ENCODE measurements around the gene LRP1. TPM values are rescaled to one million over a fixed set of nuclear protein-coding genes. Genes with fewer than 3 reads are reported as not detected.

Gene LRP1
- total and polyA plus RNA-seq, 4 donors, result 87.5 to 375 (median 139) TPM

GRCh38 chr12:57225680-57226210 is 97.5 kb downstream of the LRP1 start:
- no peak overlapping the region for H3K9ac ChIP-seq (ENCODE audit: low read depth in 1 of 2, low read length in 2 of 2)
- no peak overlapping the region for H3K27ac ChIP-seq (ENCODE audit: low read depth in 1 of 2, low read length in 2 of 2)
- no peaks in the 10 kb centered on the region for H3K9me3 ChIP-seq (ENCODE audit: control insufficient read depth in 4 of 4, low read length in 3 of 4)
- H3K27me3 ChIP-seq (ENCODE audit: control insufficient read depth in 4 of 4, insufficient read depth in 4 of 4, low read length in 3 of 4), result peaks cover 0 to 12% (median 11%) of the 10 kb centered on the region in 4 donors
- TF ChIP-seq MAX (IDR thresholded peaks at IDR 0.05) (no peak), HNF4A (conservative IDR thresholded peaks at IDR 0.05) (no peak), RAD21 (IDR thresholded peaks at IDR 0.05) (no peak), EGR1 (IDR thresholded peaks at IDR 0.05; ENCODE audit: low read depth in 2 of 2) (no peak), SP1 (IDR thresholded peaks at IDR 0.05) (no peak), RXRA (IDR thresholded peaks at IDR 0.05) (no peak), FOXA1 (IDR thresholded peaks at IDR 0.05) (no peak), JUND (IDR thresholded peaks at IDR 0.05) (no peak), NR2F2 (IDR thresholded peaks at IDR 0.05) (no peak), YY1 (IDR thresholded peaks at IDR 0.05) (no peak), GABPA (IDR thresholded peaks at IDR 0.05 in 1 of 2, conservative IDR thresholded peaks at IDR 0.05 in 1 of 2) (no peak), CTCF (IDR thresholded peaks at IDR 0.05; ENCODE audit: low read depth, low read length, missing input control) (no peak), ATF3 (IDR thresholded peaks at IDR 0.05) (no peak), FOXA2 (IDR thresholded peaks at IDR 0.05) (no peak), HNF4G (IDR thresholded peaks at IDR 0.05) (no peak), REST (IDR thresholded peaks at IDR 0.05) (no peak), TAF1 (conservative IDR thresholded peaks at IDR 0.05) (no peak), ZBTB33 (IDR thresholded peaks at IDR 0.05) (no peak)
- 36% methylated on average over 18 of the region's 18 CpGs for WGBS
- H3K4me1 ChIP-seq (ENCODE audit: control insufficient read depth in 4 of 4, insufficient read depth in 4 of 4, low read length in 3 of 4), result peaks cover 7 to 21% (median 9%) of the 10 kb centered on the region in 4 donors
- H3K4me3 ChIP-seq (ENCODE audit: low read depth in 1 of 3, low read length in 3 of 3), result no peak overlapping the region
- H3K36me3 ChIP-seq (ENCODE audit: control insufficient read depth in 4 of 4, insufficient read depth in 3 of 4, low read depth in 1 of 4, low read length in 3 of 4), result no peaks in the 10 kb centered on the region
- no peak for DNase-seq (ENCODE audit: low spot score)
